ENCODE measurements around the gene PAQR5. TPM values are rescaled to one million over a fixed set of nuclear protein-coding genes. Genes with fewer than 3 reads are reported as not detected.

PAQR5 gene
- total RNA-seq, 4 donors from 2014 or later = 4.2 to 16.4 (median 6.8) TPM

DNA sequence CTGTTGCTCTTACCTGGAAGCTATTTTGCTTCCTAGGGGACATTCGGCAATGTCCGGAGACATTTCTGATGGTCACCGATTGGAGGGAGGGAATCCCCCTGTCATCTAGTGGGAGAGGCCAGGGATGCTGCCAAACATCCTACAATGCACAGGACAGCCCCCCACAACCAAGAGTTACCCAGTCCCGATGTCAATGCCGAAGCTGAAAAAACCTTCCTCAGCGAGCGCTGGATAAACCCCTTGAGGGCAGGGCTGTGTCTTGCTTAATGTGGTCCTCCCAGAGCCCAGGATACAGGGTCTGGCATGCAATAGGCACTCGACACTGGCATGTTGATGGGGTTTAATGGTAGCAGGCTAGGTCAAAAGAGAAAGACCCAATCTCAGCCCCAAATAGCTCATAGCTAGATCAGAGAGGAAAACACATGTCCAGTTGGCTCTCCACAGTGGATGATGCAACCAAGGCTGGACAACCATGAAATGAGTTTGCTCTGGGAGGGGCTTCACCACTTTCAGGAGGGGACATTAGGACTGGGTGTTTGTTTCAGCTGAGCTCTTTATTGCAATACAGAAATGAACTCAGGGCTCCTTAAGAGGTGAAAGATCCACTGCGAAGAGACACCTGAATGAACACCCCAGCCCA lies 16.5 kb upstream of the PAQR5 start:
- TF ChIP-seq POLR2A (IDR thresholded peaks at IDR 0.05) (no peak), CTCF (IDR thresholded peaks at IDR 0.05) (no peak)
- WGBS, 2 donors = 94 to 96% methylated on average over 9 of the region's 9 CpGs
- no peak overlapping the region for H3K4me3 ChIP-seq (ENCODE audit: low read depth, poor library complexity, severe bottlenecking)
- intact Hi-C loops (cut with DNase I; ENCODE audit: low total_unique reads) = no loop called here
- DNase-seq (ENCODE audit: low spot score in 2 of 2) = no peak

DNA sequence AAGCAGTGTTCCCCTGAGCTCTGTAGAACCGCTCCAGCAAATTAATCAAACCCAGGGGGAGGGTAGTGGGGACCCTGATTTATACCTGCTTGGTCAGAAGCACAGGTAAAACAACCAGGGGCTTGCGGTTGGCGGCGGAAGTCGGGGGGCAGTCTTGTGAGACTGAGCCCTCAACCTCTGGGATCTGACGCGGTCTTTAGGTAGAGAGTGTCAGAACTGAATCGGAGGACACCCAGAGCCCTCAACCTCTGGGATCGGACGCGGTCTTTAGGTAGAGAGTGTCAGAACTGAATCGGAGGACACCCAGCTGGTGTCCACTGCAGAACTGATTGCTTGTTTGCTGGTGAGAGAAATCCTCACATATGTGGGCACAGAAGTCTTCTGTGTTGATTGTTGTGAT lies 12.9 kb upstream of the PAQR5 start:
- intact Hi-C loops (cut with DNase I; ENCODE audit: low total_unique reads) = no loop called here
- TF ChIP-seq POLR2A (IDR thresholded peaks at IDR 0.05) = no peak
- no peak for TF ChIP-seq CTCF (IDR thresholded peaks at IDR 0.05)
- 93 to 96% methylated on average over 12 of the region's 12 CpGs for WGBS, 2 donors
- H3K4me3 ChIP-seq (ENCODE audit: low read depth, poor library complexity, severe bottlenecking) = no peak overlapping the region
- no peak for DNase-seq (ENCODE audit: low spot score in 2 of 2)

DNA sequence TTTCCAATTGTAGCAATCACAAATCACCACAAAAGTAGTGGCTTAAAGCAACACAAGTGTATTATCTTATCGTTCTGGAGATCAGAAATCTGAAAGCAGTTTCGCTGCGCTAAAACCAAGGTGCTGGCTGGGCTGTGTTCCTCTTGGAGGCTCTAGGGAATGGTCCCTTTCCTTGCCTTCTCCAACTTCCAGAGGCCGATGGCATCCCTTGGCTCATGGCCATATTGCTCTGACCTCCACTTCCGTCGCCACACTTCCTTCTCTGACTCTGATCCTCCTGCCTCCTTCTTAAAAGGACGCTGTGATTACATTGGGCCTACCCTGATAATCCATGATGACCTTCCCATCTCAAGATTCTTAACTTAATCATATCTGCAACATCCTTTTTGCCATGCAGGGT lies 10.7 kb upstream of the PAQR5 start:
- intact Hi-C loops (cut with DNase I; ENCODE audit: low total_unique reads) = no loop called here
- no peak for DNase-seq (ENCODE audit: low spot score in 2 of 2)
- 83 to 88% methylated on average over 7 of the region's 7 CpGs for WGBS, 2 donors
- TF ChIP-seq CTCF (IDR thresholded peaks at IDR 0.05) = no peak
- no peak for TF ChIP-seq POLR2A (IDR thresholded peaks at IDR 0.05)
- H3K4me3 ChIP-seq (ENCODE audit: low read depth, poor library complexity, severe bottlenecking) = no peak overlapping the region

- intact Hi-C loops (cut with DNase I; ENCODE audit: low total_unique reads) = no loop called here
- DNase-seq (ENCODE audit: low spot score in 2 of 2) = no peak
- 67 to 72% methylated on average over 11 of the region's 11 CpGs for WGBS, 2 donors
- H3K4me3 ChIP-seq (ENCODE audit: low read depth, poor library complexity, severe bottlenecking) = no peak overlapping the region
- TF ChIP-seq POLR2A (IDR thresholded peaks at IDR 0.05) (no peak), CTCF (IDR thresholded peaks at IDR 0.05) (no peak)
These were observed 10.0 kb upstream of the PAQR5 start for GRCh38 chr15:69288531-69289341.

GRCh38 chr15:69289342-69290146 lies 9.2 kb upstream of the PAQR5 start:
- TF ChIP-seq POLR2A (IDR thresholded peaks at IDR 0.05) (no peak), CTCF (IDR thresholded peaks at IDR 0.05) (no peak)
- intact Hi-C loops (cut with DNase I; ENCODE audit: low total_unique reads) = no loop called here

More at GRCh38 chr15:69289342-69290146, 9.2 kb upstream of the PAQR5 start:
- 48 to 52% methylated on average over 8 of the region's 8 CpGs for WGBS, 2 donors
- H3K4me3 ChIP-seq (ENCODE audit: low read depth, poor library complexity, severe bottlenecking) = no peak overlapping the region
- DNase-seq (ENCODE audit: low spot score in 2 of 2) = no peak

Measured in lower leg skin (tissue), 4 donors.